Bronchial epithelial cell (primary cell): ENCODE results near the gene ARHGAP28. TPM values are rescaled to one million over a fixed set of nuclear protein-coding genes. Genes with fewer than 3 reads are reported as not detected.

Experiments
- DNase-seq: peaks from one replicate; pipeline ENCODE4 v3.0.0-alpha.2; 2010; ENCODE audit warnings: low read depth
- FAIRE-seq: peaks from 2 replicates; lab custom pipeline; 2011; peaks lifted over from hg19 to GRCh38; lab: Jason Lieb, UNC
- H3K27me3 ChIP-seq: 2 replicates; pipeline ENCODE4 v1.5.1; 2011; ENCODE audit warnings: low read length; ENCODE audit not compliant: control insufficient read depth, insufficient read depth
- H3K36me3 ChIP-seq: 2 replicates; pipeline ENCODE4 v1.5.1; 2011; ENCODE audit warnings: low read length; ENCODE audit not compliant: control insufficient read depth, insufficient read depth
- H3K4me3 ChIP-seq: 2 replicates; pipeline ENCODE4 v1.5.1; 2011; ENCODE audit warnings: mild to moderate bottlenecking, low read depth, low read length, control low read depth
- total RNA-seq: library from RNA; depleted of rRNA; stranded (reverse); fragments of >200 nt; gene quantifications from 2 replicates; pipeline ENCODE4 v1.2.1, GENCODE V29; 2014
- TF ChIP-seq, protein P1 (sequence below): IDR thresholded peaks from 2 replicates; pipeline ENCODE4 v1.5.1; 2011; ENCODE audit warnings: mild to moderate bottlenecking, moderate library complexity, low read length, control low read depth, inconsistent platforms; ENCODE audit not compliant: insufficient read depth, severe bottlenecking

Gene ARHGAP28
- total RNA-seq, 1 donor from 2014 or later: 0.26 TPM

DNA sequence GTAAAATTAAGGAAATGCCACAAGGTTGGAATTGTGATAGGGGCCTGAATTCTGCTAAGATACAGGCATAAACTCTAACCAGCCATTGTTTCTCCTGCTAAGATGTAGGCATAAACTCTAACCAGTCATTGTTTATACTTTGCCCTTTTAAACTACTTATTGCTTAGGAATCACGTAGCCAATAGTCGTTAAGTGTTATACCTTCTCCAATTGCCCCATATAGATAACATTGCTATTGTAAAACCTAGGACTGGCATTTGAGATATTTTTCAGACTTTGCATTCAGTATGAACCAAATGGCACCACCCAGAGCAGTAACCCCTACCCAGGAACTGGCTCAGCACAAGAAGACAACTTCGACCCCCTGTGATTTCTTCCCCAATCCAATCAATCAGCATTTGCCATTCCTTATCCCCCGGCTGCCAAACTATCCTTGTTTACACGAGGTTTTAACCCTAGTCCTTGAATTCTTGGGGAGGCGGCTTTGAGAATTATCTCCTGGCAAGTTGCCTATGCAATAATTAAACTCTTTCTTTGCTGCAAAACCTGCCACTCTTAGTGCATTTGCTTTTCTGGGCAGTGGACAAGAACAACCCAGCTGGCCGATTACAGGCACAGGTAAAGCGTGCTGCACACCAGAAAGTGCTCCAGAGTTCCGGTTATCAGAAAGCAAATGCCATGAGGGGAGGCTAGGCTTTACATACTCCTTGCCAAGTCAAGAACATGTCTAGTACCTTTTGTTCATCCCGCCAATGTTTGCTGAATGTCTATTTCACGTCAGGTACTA lies 220.5 kb downstream of the ARHGAP28 start:
- FAIRE-seq (no peak), DNase-seq (no peak)
- H3K4me3 ChIP-seq: no peak overlapping the region
- H3K36me3 ChIP-seq: no peaks in the 10 kb centered on the region
- TF ChIP-seq, protein P1, sequence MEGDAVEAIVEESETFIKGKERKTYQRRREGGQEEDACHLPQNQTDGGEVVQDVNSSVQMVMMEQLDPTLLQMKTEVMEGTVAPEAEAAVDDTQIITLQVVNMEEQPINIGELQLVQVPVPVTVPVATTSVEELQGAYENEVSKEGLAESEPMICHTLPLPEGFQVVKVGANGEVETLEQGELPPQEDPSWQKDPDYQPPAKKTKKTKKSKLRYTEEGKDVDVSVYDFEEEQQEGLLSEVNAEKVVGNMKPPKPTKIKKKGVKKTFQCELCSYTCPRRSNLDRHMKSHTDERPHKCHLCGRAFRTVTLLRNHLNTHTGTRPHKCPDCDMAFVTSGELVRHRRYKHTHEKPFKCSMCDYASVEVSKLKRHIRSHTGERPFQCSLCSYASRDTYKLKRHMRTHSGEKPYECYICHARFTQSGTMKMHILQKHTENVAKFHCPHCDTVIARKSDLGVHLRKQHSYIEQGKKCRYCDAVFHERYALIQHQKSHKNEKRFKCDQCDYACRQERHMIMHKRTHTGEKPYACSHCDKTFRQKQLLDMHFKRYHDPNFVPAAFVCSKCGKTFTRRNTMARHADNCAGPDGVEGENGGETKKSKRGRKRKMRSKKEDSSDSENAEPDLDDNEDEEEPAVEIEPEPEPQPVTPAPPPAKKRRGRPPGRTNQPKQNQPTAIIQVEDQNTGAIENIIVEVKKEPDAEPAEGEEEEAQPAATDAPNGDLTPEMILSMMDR: no peak
- H3K27me3 ChIP-seq: no peaks in the 10 kb centered on the region

DNA sequence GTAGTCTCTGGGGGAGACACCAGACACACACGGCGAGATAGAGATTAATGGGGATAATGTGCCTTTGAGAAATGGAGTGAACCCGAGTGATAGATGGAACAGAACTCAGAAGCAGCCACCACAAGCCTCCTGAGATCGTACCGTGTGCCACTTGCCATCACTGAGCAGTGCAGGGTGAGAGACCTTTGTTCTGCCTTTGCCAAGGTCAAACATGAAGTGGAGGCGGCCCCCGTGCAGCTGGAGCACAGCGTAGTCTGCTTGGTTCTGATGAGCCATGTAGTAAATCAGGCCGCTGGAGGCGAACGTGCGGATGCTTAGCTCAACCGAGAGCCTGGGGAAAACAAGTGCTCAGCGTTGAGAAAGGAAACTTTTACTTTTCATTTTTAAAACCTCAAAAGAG lies 221.1 kb downstream of the ARHGAP28 start:
- Histone ChIP-seq H3K27me3 (no peaks in the 10 kb centered on the region), H3K36me3 (no peaks in the 10 kb centered on the region), H3K4me3 (no peak overlapping the region)
- DNase-seq (no peak), FAIRE-seq (no peak)
- TF ChIP-seq, protein P1: no peak

DNA sequence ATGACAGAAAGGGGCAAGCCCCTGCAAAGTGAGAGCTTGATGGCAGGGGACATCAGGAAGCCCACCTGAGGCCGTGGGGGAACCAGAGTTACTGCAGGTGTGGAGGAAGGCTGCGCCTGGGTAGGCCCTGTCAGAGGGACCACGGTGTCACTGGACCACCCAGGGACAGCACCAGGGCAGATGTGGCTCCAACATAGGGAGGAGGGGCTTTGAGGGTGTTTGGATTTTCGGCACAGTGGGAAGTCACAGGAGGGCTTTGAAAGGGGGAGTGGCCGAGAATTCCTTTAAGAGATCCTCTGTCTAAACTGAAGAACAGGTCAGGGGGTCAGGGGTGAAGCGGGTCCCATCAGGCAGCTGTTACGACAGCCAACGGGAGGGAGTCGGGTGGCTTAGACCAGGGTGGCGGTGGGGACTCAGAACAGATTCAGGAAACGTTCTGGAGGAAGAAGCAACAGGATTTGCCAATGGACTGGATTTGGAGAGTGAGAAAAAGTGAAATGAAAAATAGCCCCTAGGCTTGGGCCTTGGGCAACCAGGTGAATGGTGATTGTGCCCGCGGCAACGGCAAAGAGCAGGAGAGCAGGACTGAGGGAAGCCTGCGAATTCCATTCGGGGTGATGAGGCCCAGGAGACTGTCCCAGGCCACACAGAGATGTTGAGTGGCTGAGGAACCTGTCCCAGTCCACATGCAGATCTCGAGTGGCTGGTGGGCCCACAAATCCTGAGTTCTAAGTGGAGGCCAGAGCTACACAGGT lies 222.0 kb downstream of the ARHGAP28 start:
- H3K4me3 ChIP-seq: no peak overlapping the region
- FAIRE-seq (no peak), DNase-seq (no peak)
- H3K36me3 ChIP-seq: no peaks in the 10 kb centered on the region
- H3K27me3 ChIP-seq: no peaks in the 10 kb centered on the region
- TF ChIP-seq, protein P1: no peak

DNA sequence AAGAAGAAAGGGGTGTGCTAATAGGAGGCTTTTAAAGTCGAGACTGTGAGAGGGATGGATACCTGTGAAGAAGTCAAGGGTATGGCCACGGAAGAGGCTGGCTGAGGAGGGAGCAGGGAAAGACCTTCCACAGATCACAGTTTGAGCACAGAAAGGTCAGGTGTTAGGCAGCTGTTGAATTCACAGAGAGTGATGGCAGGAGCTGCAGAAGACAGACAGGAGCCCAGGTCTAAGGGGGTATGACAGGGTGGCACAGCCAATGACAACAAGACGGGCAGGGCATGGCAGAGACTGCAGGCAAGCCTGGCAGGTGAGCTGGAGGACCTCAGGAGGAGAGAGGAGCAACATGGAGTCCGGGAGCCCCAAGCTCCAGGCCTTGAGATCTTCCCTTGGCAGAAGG lies 225.0 kb downstream of the ARHGAP28 start:
- no peak overlapping the region for H3K4me3 ChIP-seq
- DNase-seq: no peak
- TF ChIP-seq, protein P1: no peak
- peak; percentile 36 for FAIRE-seq
- H3K36me3 ChIP-seq: no peaks in the 10 kb centered on the region
- H3K27me3 ChIP-seq: no peaks in the 10 kb centered on the region

DNA sequence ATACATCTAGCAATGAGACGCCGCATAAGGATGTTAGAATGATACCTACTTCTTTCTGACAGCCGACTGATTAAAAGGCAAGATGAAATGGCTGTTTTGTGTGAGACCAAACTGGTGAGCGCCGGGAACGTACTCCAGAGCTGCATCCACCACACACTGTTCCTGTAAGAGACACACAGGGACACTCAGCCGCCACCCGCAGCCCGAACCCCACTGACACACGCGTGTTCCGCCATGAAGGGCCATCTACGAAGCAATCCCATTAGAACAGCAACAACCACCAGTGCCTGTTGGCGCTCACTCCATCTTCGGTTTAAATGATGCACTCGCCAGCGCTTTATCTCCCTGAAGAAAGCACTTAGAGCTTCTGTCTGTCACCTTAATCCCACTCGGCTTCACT lies 225.8 kb downstream of the ARHGAP28 start:
- TF ChIP-seq, protein P1: no peak
- DNase-seq (no peak), FAIRE-seq (no peak)
- Histone ChIP-seq H3K27me3 (no peaks in the 10 kb centered on the region), H3K36me3 (no peaks in the 10 kb centered on the region), H3K4me3 (no peak overlapping the region)
